ENCODE results near the gene HES7.
"Not testable (repeated sequence)": the region's sequence is repeated elsewhere in the genome, so short reads cannot be mapped to it uniquely, and the experiment has no call there.

Gene HES7

GRCh38 chr17:8123695-8124349, at the start of gene HES7:
TSS of gene HES7 (minus strand) at chr17:8124106. CDS start at chr17:8124084, 22 bp downstream.
- in situ Hi-C loops (cut with HindIII; ENCODE audit: low sequenced_read_pairs), result loop anchor here (5.0 kb wide), 1 partner anchor 63 kb away; no protein-coding TSS in a partner anchor

- in situ Hi-C loops (cut with HindIII; ENCODE audit: low sequenced_read_pairs), result no loop called here
Measured at GRCh38 chr17:8173056-8173870, 49.4 kb upstream of the HES7 start.

GRCh38 chr17:8170186-8170585, 46.3 kb upstream of the HES7 start:
- in situ Hi-C loops (cut with HindIII; ENCODE audit: low sequenced_read_pairs), result not testable (repeated sequence)

- in situ Hi-C loops (cut with HindIII; ENCODE audit: low sequenced_read_pairs), result no loop called here
Measured at GRCh38 chr17:8167526-8167925, 43.6 kb upstream of the HES7 start.

GRCh38 chr17:8166731-8167130, 42.8 kb upstream of the HES7 start:
- in situ Hi-C loops (cut with HindIII; ENCODE audit: low sequenced_read_pairs), result no loop called here

- in situ Hi-C loops (cut with HindIII; ENCODE audit: low sequenced_read_pairs), result no loop called here
Measured at GRCh38 chr17:8164815-8165131, 40.9 kb upstream of the HES7 start.

GRCh38 chr17:8163978-8164814, 40.3 kb upstream of the HES7 start:
- in situ Hi-C loops (cut with HindIII; ENCODE audit: low sequenced_read_pairs), result no loop called here

- in situ Hi-C loops (cut with HindIII; ENCODE audit: low sequenced_read_pairs), result no loop called here
Measured at GRCh38 chr17:8162997-8163977, 39.4 kb upstream of the HES7 start.

GRCh38 chr17:8162233-8162996, 38.5 kb upstream of the HES7 start, which contains the start of gene VAMP2:
TSS of gene VAMP2 (minus strand) at chr17:8162948. CDS start at chr17:8162879, 69 bp downstream.
- in situ Hi-C loops (cut with HindIII; ENCODE audit: low sequenced_read_pairs), result no loop called here

- in situ Hi-C loops (cut with HindIII; ENCODE audit: low sequenced_read_pairs), result no loop called here
Measured at GRCh38 chr17:8161289-8162232, 37.7 kb upstream of the HES7 start.

- in situ Hi-C loops (cut with HindIII; ENCODE audit: low sequenced_read_pairs), result no loop called here
Measured at GRCh38 chr17:8160741-8161221, 36.9 kb upstream of the HES7 start.

GRCh38 chr17:8160224-8160577, 36.3 kb upstream of the HES7 start:
- in situ Hi-C loops (cut with HindIII; ENCODE audit: low sequenced_read_pairs), result no loop called here

- in situ Hi-C loops (cut with HindIII; ENCODE audit: low sequenced_read_pairs), result no loop called here
Measured at GRCh38 chr17:8159459-8160223, 35.7 kb upstream of the HES7 start.

GRCh38 chr17:8159032-8159400, 35.1 kb upstream of the HES7 start:
- in situ Hi-C loops (cut with HindIII; ENCODE audit: low sequenced_read_pairs), result no loop called here

- in situ Hi-C loops (cut with HindIII; ENCODE audit: low sequenced_read_pairs), result no loop called here
Measured at GRCh38 chr17:8158267-8159031, 34.5 kb upstream of the HES7 start.

GRCh38 chr17:8156246-8156992, 32.5 kb upstream of the HES7 start:
- in situ Hi-C loops (cut with HindIII; ENCODE audit: low sequenced_read_pairs), result no loop called here

GRCh38 chr17:8155996-8156245, 32.0 kb upstream of the HES7 start:
- in situ Hi-C loops (cut with HindIII; ENCODE audit: low sequenced_read_pairs), result no loop called here
